Spleen (tissue), 7 donors: Measurements from ENCODE around the gene MAP3K8.

ENCODE experiments used
- POLR2A ChIP-seq, 3 donors: fragments of 450-650 bp; IDR thresholded peaks; one replicate each; pipeline ENCODE4 v1.5.1; 2017; ENCODE audit warnings: antibody characterized with exemption in 3 of 3, mild to moderate bottlenecking in 1 of 3
- POLR2AphosphoS5 ChIP-seq, 3 donors: sonication (generic); formaldehyde crosslinking; IDR thresholded peaks; one replicate each; pipeline ENCODE4 v1.5.1; 2017; ENCODE audit warnings: antibody characterized with exemption in 3 of 3
- TF ChIP-seq, protein P1 (sequence below), 11 experiments: fragments of 200-600 bp in 7 of 11; fragments of 450-650 bp in 4 of 11; sonication (generic) in 4 of 11; IDR thresholded peaks in 8 of 11; conservative IDR thresholded peaks in 3 of 11; 1 replicate in 7 of 11; 2 replicates in 4 of 11; pipeline versions ENCODE4 v1.4.0 to v1.8.0; 2016 to 2021; ENCODE audit warnings: antibody characterized with exemption in 11 of 11, inconsistent platforms in 4 of 11, mild to moderate bottlenecking in 1 of 11
- donor health status: DM: no; HTN: no; CAD: no; lungs with moderate emphysema.
- donor health status: DM: no; HTN: no; CAD: no.
- donor health status: DM: no; HTN: no; CAD: no.

DNA sequence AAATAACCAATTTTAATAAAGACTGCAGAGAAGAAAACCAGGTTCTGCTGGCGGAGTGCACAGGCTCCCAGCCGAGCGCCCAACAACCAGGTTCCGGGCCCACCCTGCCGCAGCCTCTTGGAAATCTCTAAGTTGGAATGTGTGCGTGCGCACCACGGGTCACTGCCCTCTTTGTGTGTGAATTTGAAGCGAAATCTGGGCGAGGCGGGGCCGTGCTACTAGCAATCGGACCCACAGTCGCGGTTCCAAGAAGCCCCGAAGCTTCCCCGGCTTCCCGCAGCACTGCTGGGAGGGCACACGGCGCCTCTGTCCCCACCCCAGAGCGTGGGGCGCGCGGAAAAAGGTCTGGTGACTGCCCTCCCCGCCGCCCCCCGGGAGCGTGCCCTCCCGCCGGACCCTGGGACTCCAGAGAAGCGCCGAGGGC lies 666 bp upstream of the MAP3K8 start:
- TF ChIP-seq, protein P1, sequence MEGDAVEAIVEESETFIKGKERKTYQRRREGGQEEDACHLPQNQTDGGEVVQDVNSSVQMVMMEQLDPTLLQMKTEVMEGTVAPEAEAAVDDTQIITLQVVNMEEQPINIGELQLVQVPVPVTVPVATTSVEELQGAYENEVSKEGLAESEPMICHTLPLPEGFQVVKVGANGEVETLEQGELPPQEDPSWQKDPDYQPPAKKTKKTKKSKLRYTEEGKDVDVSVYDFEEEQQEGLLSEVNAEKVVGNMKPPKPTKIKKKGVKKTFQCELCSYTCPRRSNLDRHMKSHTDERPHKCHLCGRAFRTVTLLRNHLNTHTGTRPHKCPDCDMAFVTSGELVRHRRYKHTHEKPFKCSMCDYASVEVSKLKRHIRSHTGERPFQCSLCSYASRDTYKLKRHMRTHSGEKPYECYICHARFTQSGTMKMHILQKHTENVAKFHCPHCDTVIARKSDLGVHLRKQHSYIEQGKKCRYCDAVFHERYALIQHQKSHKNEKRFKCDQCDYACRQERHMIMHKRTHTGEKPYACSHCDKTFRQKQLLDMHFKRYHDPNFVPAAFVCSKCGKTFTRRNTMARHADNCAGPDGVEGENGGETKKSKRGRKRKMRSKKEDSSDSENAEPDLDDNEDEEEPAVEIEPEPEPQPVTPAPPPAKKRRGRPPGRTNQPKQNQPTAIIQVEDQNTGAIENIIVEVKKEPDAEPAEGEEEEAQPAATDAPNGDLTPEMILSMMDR (IDR thresholded peaks at IDR 0.05 in 8 of 11, conservative IDR thresholded peaks at IDR 0.05 in 3 of 11): no peak
- TF ChIP-seq POLR2A (IDR thresholded peaks at IDR 0.05): no peak
- TF ChIP-seq POLR2AphosphoS5 (IDR thresholded peaks at IDR 0.05): no peak
